OCI-LY1 (cell line): ENCODE data around the gene TREH.

Source experiments
- H2AFZ ChIP-seq: fragments of 200-600 bp; sonication (generic), shearing (Covaris generic); 2 replicates; pipeline ENCODE4 v1.6.0; 2014; ENCODE audit warnings: antibody characterized with exemption, mild to moderate bottlenecking, low read length
- H3F3A ChIP-seq: fragments of 200-600 bp; sonication (generic), shearing (Covaris generic); 2 replicates; pipeline ENCODE4 v1.6.0; 2014; ENCODE audit warnings: mild to moderate bottlenecking, antibody characterized with exemption, low read length, moderate library complexity; ENCODE audit not compliant: insufficient read depth
- H3K27ac ChIP-seq: fragments of 200-600 bp; sonication (generic); 2 replicates; pipeline ENCODE4 v1.5.1; 2014; ENCODE audit warnings: low read length, mixed run types, mild to moderate bottlenecking, low read depth; ENCODE audit not compliant: poor library complexity, severe bottlenecking
- H3K27me3 ChIP-seq: fragments of 200-600 bp; sonication (generic); 2 replicates; pipeline ENCODE4 v1.6.0; 2014; ENCODE audit warnings: antibody characterized with exemption, mild to moderate bottlenecking, low read length, moderate library complexity; ENCODE audit not compliant: insufficient read depth
- H3K36me3 ChIP-seq: fragments of 200-600 bp; sonication (generic); 2 replicates; pipeline ENCODE4 v1.6.1; 2014; ENCODE audit warnings: mild to moderate bottlenecking, antibody characterized with exemption, low read length, moderate library complexity, mixed read lengths; ENCODE audit not compliant: insufficient read depth
- H3K4me1 ChIP-seq: fragments of 200-600 bp; sonication (generic); 2 replicates; pipeline ENCODE4 v1.5.1; 2014; ENCODE audit warnings: mild to moderate bottlenecking, low read length, moderate library complexity; ENCODE audit not compliant: insufficient read depth, severe bottlenecking
- H3K4me2 ChIP-seq: fragments of 200-600 bp; sonication (generic), shearing (Covaris generic); 2 replicates; pipeline ENCODE4 v1.6.1; 2014; ENCODE audit warnings: low read length
- H3K4me3 ChIP-seq: fragments of 200-600 bp; sonication (generic); 2 replicates; pipeline ENCODE4 v1.5.1; 2014; ENCODE audit warnings: low read length, low read depth, mild to moderate bottlenecking, mixed read lengths; ENCODE audit not compliant: poor library complexity, severe bottlenecking
- H3K79me2 ChIP-seq: fragments of 200-600 bp; shearing (Covaris generic); 2 replicates; pipeline ENCODE4 v1.6.1; 2016; ENCODE audit warnings: mixed run types, low read length, mixed read lengths; ENCODE audit not compliant: insufficient read depth
- H3K9ac ChIP-seq: fragments of 200-600 bp; sonication (generic), shearing (Covaris generic); 2 replicates; pipeline ENCODE4 v1.6.1; 2014; ENCODE audit warnings: mild to moderate bottlenecking, low read length, mixed read lengths
- H3K9me2 ChIP-seq: fragments of 200-600 bp; sonication (generic), shearing (Covaris generic); 2 replicates; pipeline ENCODE4 v1.6.1; 2014; ENCODE audit warnings: low read depth, mild to moderate bottlenecking, low read length, mixed read lengths
- H3K9me3 ChIP-seq: fragments of 200-600 bp; shearing (Covaris generic); 2 replicates; pipeline ENCODE4 v1.6.1; 2014; ENCODE audit warnings: low read length, mixed read lengths
- H4K20me1 ChIP-seq: fragments of 200-600 bp; sonication (generic), shearing (Covaris generic); 2 replicates; pipeline ENCODE4 v1.6.0; 2016; ENCODE audit warnings: mild to moderate bottlenecking, low read length; ENCODE audit not compliant: insufficient read depth
- EZH2 ChIP-seq: fragments of 200-600 bp; sonication (generic), shearing (Covaris generic); IDR thresholded peaks from 2 replicates; pipeline ENCODE4 v1.8.0; 2017; ENCODE audit warnings: borderline replicate concordance, mixed run types, mild to moderate bottlenecking, antibody characterized with exemption, low read length, moderate library complexity, mixed read lengths
- TF ChIP-seq, protein P1 (sequence below): fragments of 200-600 bp; sonication (generic), shearing (Covaris generic); IDR thresholded peaks from 2 replicates; pipeline ENCODE4 v1.5.1; 2017; ENCODE audit warnings: mild to moderate bottlenecking, antibody characterized with exemption, low read length, moderate library complexity, mixed read lengths

The TREH gene

GRCh38 chr11:118666371-118666770, 13.1 kb downstream of the TREH start:
- no peaks in the 10 kb centered on the region for H3F3A ChIP-seq
- H3K9ac ChIP-seq: no peak overlapping the region
- no peaks in the 10 kb centered on the region for H3K36me3 ChIP-seq
- H3K9me2 ChIP-seq: no peaks in the 10 kb centered on the region
- TF ChIP-seq EZH2: no peak
- TF ChIP-seq, protein P1, sequence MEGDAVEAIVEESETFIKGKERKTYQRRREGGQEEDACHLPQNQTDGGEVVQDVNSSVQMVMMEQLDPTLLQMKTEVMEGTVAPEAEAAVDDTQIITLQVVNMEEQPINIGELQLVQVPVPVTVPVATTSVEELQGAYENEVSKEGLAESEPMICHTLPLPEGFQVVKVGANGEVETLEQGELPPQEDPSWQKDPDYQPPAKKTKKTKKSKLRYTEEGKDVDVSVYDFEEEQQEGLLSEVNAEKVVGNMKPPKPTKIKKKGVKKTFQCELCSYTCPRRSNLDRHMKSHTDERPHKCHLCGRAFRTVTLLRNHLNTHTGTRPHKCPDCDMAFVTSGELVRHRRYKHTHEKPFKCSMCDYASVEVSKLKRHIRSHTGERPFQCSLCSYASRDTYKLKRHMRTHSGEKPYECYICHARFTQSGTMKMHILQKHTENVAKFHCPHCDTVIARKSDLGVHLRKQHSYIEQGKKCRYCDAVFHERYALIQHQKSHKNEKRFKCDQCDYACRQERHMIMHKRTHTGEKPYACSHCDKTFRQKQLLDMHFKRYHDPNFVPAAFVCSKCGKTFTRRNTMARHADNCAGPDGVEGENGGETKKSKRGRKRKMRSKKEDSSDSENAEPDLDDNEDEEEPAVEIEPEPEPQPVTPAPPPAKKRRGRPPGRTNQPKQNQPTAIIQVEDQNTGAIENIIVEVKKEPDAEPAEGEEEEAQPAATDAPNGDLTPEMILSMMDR: no peak
- H4K20me1 ChIP-seq: no peaks in the 10 kb centered on the region
- H2AFZ ChIP-seq: no peak overlapping the region
- H3K4me1 ChIP-seq: peaks cover 10% of the 10 kb centered on the region
- H3K27ac ChIP-seq: no peak overlapping the region
- no peaks in the 10 kb centered on the region for H3K27me3 ChIP-seq
- H3K79me2 ChIP-seq: no peaks in the 10 kb centered on the region
- no peak overlapping the region for H3K4me3 ChIP-seq
- H3K9me3 ChIP-seq: no peaks in the 10 kb centered on the region
- no peak overlapping the region for H3K4me2 ChIP-seq

DNA sequence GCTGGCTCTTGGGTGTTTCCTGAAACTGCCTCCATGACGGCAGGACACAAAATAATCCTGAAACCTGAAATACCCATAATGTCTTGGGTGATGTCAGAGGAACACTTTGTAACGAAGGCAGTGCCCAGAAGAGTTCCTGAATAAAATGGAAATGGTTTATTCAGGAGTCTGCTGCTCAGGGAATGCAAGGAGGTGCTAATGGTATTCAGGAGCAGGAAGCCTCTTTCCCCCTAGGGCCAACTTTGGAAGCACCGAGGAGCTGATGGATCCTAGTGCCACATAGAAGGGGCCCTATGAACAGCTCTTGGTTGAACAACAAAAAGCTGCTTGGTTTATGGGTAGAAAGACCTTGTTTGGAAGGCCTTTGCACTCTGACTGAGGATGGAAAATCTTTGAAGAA, 15.5 kb downstream of the TREH start:
- no peaks in the 10 kb centered on the region for H4K20me1 ChIP-seq
- H3K27me3 ChIP-seq: no peaks in the 10 kb centered on the region
- no peaks in the 10 kb centered on the region for H3K79me2 ChIP-seq
- no peak overlapping the region for H3K4me2 ChIP-seq
- H3K4me3 ChIP-seq: no peak overlapping the region
- no peak overlapping the region for H3K9ac ChIP-seq
- H3K36me3 ChIP-seq: no peaks in the 10 kb centered on the region
- no peak overlapping the region for H2AFZ ChIP-seq
- no peaks in the 10 kb centered on the region for H3F3A ChIP-seq
- no peak for TF ChIP-seq EZH2
- TF ChIP-seq, protein P1: no peak
- H3K4me1 ChIP-seq: peaks cover 10% of the 10 kb centered on the region
- no peaks in the 10 kb centered on the region for H3K9me2 ChIP-seq
- no peak overlapping the region for H3K27ac ChIP-seq
- H3K9me3 ChIP-seq: no peaks in the 10 kb centered on the region

GRCh38 chr11:118663381-118663780, 16.1 kb downstream of the TREH start:
- Histone ChIP-seq H3K36me3 (no peaks in the 10 kb centered on the region), H3K9ac (no peak overlapping the region), H3K27me3 (no peaks in the 10 kb centered on the region), H3F3A (no peaks in the 10 kb centered on the region), H3K4me1 (peaks cover 10% of the 10 kb centered on the region), H3K79me2 (no peaks in the 10 kb centered on the region), H3K27ac (no peak overlapping the region), H3K9me2 (no peaks in the 10 kb centered on the region), H2AFZ (no peak overlapping the region), H3K4me3 (no peak overlapping the region), H3K9me3 (no peaks in the 10 kb centered on the region), H3K4me2 (no peak overlapping the region), H4K20me1 (no peaks in the 10 kb centered on the region)
- TF ChIP-seq EZH2: no peak
- TF ChIP-seq, protein P1: no peak
